GM23338 (cell line): ENCODE measurements around the gene INS. TPM values are rescaled to one million over a fixed set of nuclear protein-coding genes. Genes with fewer than 3 reads are reported as not detected.

Experiments
- ATAC-seq: fragments of 200-7000 bp; cut with Tn5 transposase; 3 replicates; pipeline ENCODE4 v1.9.1; 2020
- DNase-seq: peaks from one replicate; pipeline ENCODE4 v3.0.0-alpha.2; 2015; ENCODE audit warnings: low spot score
- H2AFZ ChIP-seq: fragments of 200-600 bp; sonication (generic); 2 replicates; pipeline ENCODE4 v1.8.0; 2016; ENCODE audit warnings: antibody characterized with exemption, mild to moderate bottlenecking, moderate library complexity
- H3F3A ChIP-seq: fragments of 200-600 bp; sonication (generic); replicated peaks from 2 replicates; pipeline ENCODE4 v1.8.0; 2017; ENCODE audit warnings: antibody characterized with exemption, mixed run types, low read depth
- H3K27ac ChIP-seq: fragments of 200-600 bp; sonication (generic); 2 replicates; pipeline ENCODE4 v1.6.1; 2016; ENCODE audit warnings: low read depth
- H3K27me3 ChIP-seq: fragments of 200-600 bp; sonication (generic); 2 replicates; pipeline ENCODE4 v1.8.0; 2016; ENCODE audit warnings: mild to moderate bottlenecking, mixed run types, moderate library complexity; ENCODE audit not compliant: insufficient read depth
- H3K36me3 ChIP-seq: fragments of 200-600 bp; sonication (generic); 2 replicates; pipeline ENCODE4 v1.8.0; 2016; ENCODE audit warnings: mild to moderate bottlenecking; ENCODE audit not compliant: insufficient read depth
- H3K4me1 ChIP-seq: fragments of 200-600 bp; sonication (generic); 2 replicates; pipeline ENCODE4 v1.8.0; 2016; ENCODE audit warnings: mild to moderate bottlenecking, moderate library complexity; ENCODE audit not compliant: insufficient read depth
- H3K4me2 ChIP-seq: fragments of 200-600 bp; sonication (generic); 2 replicates; pipeline ENCODE4 v1.7.1; 2017; ENCODE audit warnings: mixed run types
- H3K4me3 ChIP-seq: fragments of 200-600 bp; sonication (generic); 2 replicates; pipeline ENCODE4 v1.6.1; 2016; ENCODE audit warnings: mixed run types
- H3K79me2 ChIP-seq: fragments of 200-600 bp; sonication (generic); replicated peaks from 2 replicates; pipeline ENCODE4 v1.8.0; 2017; ENCODE audit warnings: mild to moderate bottlenecking; ENCODE audit not compliant: insufficient read depth
- H3K9me2 ChIP-seq: fragments of 200-600 bp; sonication (generic); 2 replicates; pipeline ENCODE4 v1.8.0; 2017; ENCODE audit not compliant: insufficient read depth
- H4K20me1 ChIP-seq: fragments of 200-600 bp; sonication (generic); replicated peaks from 2 replicates; pipeline ENCODE4 v1.8.0; 2017; ENCODE audit warnings: mild to moderate bottlenecking; ENCODE audit not compliant: insufficient read depth
- H3K27ac Mint-ChIP-seq: 2 replicates; pipeline ENCODE4 v1.8.0; 2020; ENCODE audit warnings: inconsistent platforms, mild to moderate bottlenecking, moderate library complexity, mixed read lengths
- H3K27me3 Mint-ChIP-seq: 3 replicates; pipeline ENCODE4 v1.8.0; 2022; ENCODE audit warnings: low read depth, mild to moderate bottlenecking, moderate library complexity, mixed read lengths, inconsistent platforms; ENCODE audit not compliant: insufficient read depth, poor library complexity
- H3K36me3 Mint-ChIP-seq: 3 replicates; pipeline ENCODE4 v1.8.0; 2021; ENCODE audit warnings: low read depth, mild to moderate bottlenecking, inconsistent platforms, moderate library complexity, mixed read lengths
- H3K4me1 Mint-ChIP-seq: 3 replicates; pipeline ENCODE4 v1.8.0; 2020; ENCODE audit warnings: mild to moderate bottlenecking, inconsistent platforms, mixed read lengths
- H3K4me3 Mint-ChIP-seq: 3 replicates; pipeline ENCODE4 v1.8.0; 2021; ENCODE audit warnings: moderate library complexity, mild to moderate bottlenecking, inconsistent platforms, mixed read lengths
- H3K9me3 Mint-ChIP-seq: 3 replicates; pipeline ENCODE4 v1.8.0; 2020; ENCODE audit warnings: moderate library complexity, mild to moderate bottlenecking, inconsistent platforms, mixed read lengths
- CREB1 ChIP-seq: fragments of 250-450 bp; sonication (Bioruptor Pico); IDR thresholded peaks from 2 replicates; pipeline ENCODE4 v1.5.0; 2020; ENCODE audit warnings: low read depth, mild to moderate bottlenecking, moderate library complexity
- ETS1 ChIP-seq: IDR thresholded peaks from 2 replicates; pipeline ENCODE4 v1.6.1; 2016; ENCODE audit warnings: antibody characterized with exemption
- EZH2 ChIP-seq: fragments of 200-600 bp; sonication (generic); IDR thresholded peaks from one replicate; pipeline ENCODE4 v1.8.0; 2017; ENCODE audit warnings: antibody characterized with exemption, mild to moderate bottlenecking, low read depth; ENCODE audit not compliant: unreplicated experiment
- EZH2phosphoT487 ChIP-seq: fragments of 200-600 bp; sonication (generic); IDR thresholded peaks from one replicate; pipeline ENCODE4 v1.8.1; 2018; ENCODE audit warnings: antibody characterized with exemption; ENCODE audit not compliant: unreplicated experiment
- JUNB ChIP-seq: IDR thresholded peaks from one replicate; pipeline ENCODE4 v1.6.1; 2016; ENCODE audit warnings: antibody characterized with exemption; ENCODE audit not compliant: unreplicated experiment
- NANOG ChIP-seq: IDR thresholded peaks from 2 replicates; pipeline ENCODE4 v1.6.1; 2016; ENCODE audit warnings: antibody characterized with exemption, borderline replicate concordance
- POLR2AphosphoS5 ChIP-seq: IDR thresholded peaks from 2 replicates; pipeline ENCODE4 v1.6.1; 2016; ENCODE audit warnings: antibody characterized with exemption, low read depth
- STAT1 ChIP-seq: IDR thresholded peaks from one replicate; pipeline ENCODE4 v1.6.1; 2016; ENCODE audit warnings: antibody characterized with exemption; ENCODE audit not compliant: unreplicated experiment
- ZNF114 ChIP-seq: fragments of 250-450 bp; sonication (Bioruptor Pico); IDR thresholded peaks from 2 replicates; pipeline ENCODE4 v1.5.0; 2020; ENCODE audit warnings: mild to moderate bottlenecking, moderate library complexity
- ZNF331 ChIP-seq: fragments of 250-450 bp; sonication (Bioruptor Pico); IDR thresholded peaks from 2 replicates; pipeline ENCODE4 v1.5.0; 2020; ENCODE audit warnings: low read depth, mild to moderate bottlenecking, moderate library complexity
- polyA plus RNA-seq: library from polyadenylated mRNA; unstranded; fragments of >200 nt; fragmentation: Nextera tagmentation; extraction: Ambion mirVana; gene quantifications from 2 replicates; pipeline ENCODE4 v1.2.1, GENCODE V29; 2016
- total RNA-seq: library from RNA; depleted of rRNA; stranded (reverse); fragments of >200 nt; shearing (Covaris generic); gene quantifications from 2 replicates; pipeline ENCODE4 v1.2.3, GENCODE V29; 2014
- TF ChIP-seq, protein P1 (sequence below): fragments of 250-450 bp; sonication (Bioruptor Pico); IDR thresholded peaks from 2 replicates; pipeline ENCODE4 v1.5.0; 2020; ENCODE audit warnings: mild to moderate bottlenecking, moderate library complexity

INS gene
- total and polyA plus RNA-seq, 2 experiments from 2014 or later = not detected

DNA sequence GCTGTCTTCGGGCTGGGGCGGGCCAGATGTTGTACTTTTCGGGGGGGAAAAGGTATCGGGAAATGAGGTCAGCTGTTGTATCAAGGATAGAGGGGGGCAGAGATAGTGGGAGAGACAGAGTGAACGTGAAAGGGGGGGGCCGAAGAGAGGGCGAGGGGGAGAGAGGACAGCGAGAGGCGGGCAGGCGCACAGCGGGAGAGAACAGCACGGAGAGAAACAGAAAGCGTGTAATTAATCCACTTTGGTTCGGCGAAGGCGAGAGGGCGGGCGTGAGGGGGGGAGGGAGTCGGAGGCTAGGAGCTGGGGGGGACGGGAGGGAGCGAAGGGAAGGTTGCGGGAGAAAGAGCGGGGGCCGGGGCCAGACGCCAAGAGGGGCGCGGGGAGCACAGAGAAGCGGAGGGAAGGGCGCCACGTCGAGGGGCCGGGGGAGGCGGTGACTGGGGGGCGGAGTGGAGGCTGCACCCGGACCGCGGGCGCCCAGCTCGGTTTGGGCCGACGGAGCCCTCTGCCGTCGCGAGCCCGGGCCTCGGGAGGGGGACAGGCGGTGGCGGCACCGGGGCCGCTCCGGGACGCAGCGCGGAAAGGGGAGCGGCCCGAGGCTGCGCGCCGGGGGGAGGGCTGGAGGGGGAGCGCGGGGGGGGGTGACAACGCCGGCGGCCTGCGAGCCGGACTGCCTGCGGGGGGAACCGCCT is 22.4 kb downstream of the INS start:
- peaks cover 72% of the 10 kb centered on the region for H3K27me3 Mint-ChIP-seq
- peak overlapping the region; percentile 71 for H3K4me3 Mint-ChIP-seq
- Histone ChIP-seq H3K4me3 (peak overlapping the region; percentile 59; the same call in 1 of the 2 replicates), H3K27me3 (peaks cover 80% of the 10 kb centered on the region), H3K4me1 (peaks cover 13% of the 10 kb centered on the region; the same call in 1 of the 2 replicates), H3K27ac (no peak overlapping the region), H4K20me1 (peaks cover 15% of the 10 kb centered on the region), H3K36me3 (no peaks in the 10 kb centered on the region), H3K4me2 (peak overlapping the region; percentile 60; the same call in 1 of the 2 replicates), H2AFZ (no peak overlapping the region), H3K9me2 (no peaks in the 10 kb centered on the region), H3K79me2 (no peaks in the 10 kb centered on the region), H3F3A (no peaks in the 10 kb centered on the region; the same call in 1 of the 2 replicates)
- TF ChIP-seq NANOG (no peak), EZH2 (peak; percentile 83), ZNF331 (CRISPR knock-in tag) (no peak)
- H3K36me3 Mint-ChIP-seq = no peaks in the 10 kb centered on the region
- ATAC-seq (no peak), DNase-seq (peak; percentile 56)
- H3K9me3 Mint-ChIP-seq = peaks cover 6% of the 10 kb centered on the region; the same call in 1 of the 3 replicates
- peaks cover 10% of the 10 kb centered on the region; the same call in 1 of the 3 replicates for H3K4me1 Mint-ChIP-seq
- H3K27ac Mint-ChIP-seq = no peak overlapping the region

GRCh38 chr11:2138068-2138430 is 23.0 kb downstream of the INS start:
- H2AFZ ChIP-seq = no peak overlapping the region
- H4K20me1 ChIP-seq = peaks cover 15% of the 10 kb centered on the region
- DNase-seq (peak; percentile 64), ATAC-seq (peak; percentile 3; the same call in 2 of the 3 replicates)
- H3K36me3 ChIP-seq = no peaks in the 10 kb centered on the region
- no peak overlapping the region for H3K27ac ChIP-seq
- peaks cover 13% of the 10 kb centered on the region; the same call in 1 of the 2 replicates for H3K4me1 ChIP-seq
- no peak overlapping the region for H3K27ac Mint-ChIP-seq
- no peaks in the 10 kb centered on the region for H3K36me3 Mint-ChIP-seq
- H3K27me3 ChIP-seq = peaks cover 75% of the 10 kb centered on the region
- no peaks in the 10 kb centered on the region for H3K79me2 ChIP-seq
- H3K4me1 Mint-ChIP-seq = peaks cover 9% of the 10 kb centered on the region; the same call in 2 of the 3 replicates
- peak overlapping the region; percentile 96; the same call in 1 of the 2 replicates for H3K4me2 ChIP-seq
- H3K9me2 ChIP-seq = no peaks in the 10 kb centered on the region
- peak overlapping the region; percentile 71 for H3K4me3 Mint-ChIP-seq
- H3K9me3 Mint-ChIP-seq = peaks cover 6% of the 10 kb centered on the region; the same call in 1 of the 3 replicates
- H3F3A ChIP-seq = no peaks in the 10 kb centered on the region; the same call in 1 of the 2 replicates
- H3K4me3 ChIP-seq = peak overlapping the region; percentile 59; the same call in 1 of the 2 replicates
- H3K27me3 Mint-ChIP-seq = peaks cover 71% of the 10 kb centered on the region
- no peak for TF ChIP-seq ZNF331 (CRISPR knock-in tag)
- TF ChIP-seq NANOG = no peak
- TF ChIP-seq CREB1 (CRISPR knock-in tag) = no peak
- no peak for TF ChIP-seq JUNB
- TF ChIP-seq POLR2AphosphoS5 = no peak
- TF ChIP-seq, protein P1, sequence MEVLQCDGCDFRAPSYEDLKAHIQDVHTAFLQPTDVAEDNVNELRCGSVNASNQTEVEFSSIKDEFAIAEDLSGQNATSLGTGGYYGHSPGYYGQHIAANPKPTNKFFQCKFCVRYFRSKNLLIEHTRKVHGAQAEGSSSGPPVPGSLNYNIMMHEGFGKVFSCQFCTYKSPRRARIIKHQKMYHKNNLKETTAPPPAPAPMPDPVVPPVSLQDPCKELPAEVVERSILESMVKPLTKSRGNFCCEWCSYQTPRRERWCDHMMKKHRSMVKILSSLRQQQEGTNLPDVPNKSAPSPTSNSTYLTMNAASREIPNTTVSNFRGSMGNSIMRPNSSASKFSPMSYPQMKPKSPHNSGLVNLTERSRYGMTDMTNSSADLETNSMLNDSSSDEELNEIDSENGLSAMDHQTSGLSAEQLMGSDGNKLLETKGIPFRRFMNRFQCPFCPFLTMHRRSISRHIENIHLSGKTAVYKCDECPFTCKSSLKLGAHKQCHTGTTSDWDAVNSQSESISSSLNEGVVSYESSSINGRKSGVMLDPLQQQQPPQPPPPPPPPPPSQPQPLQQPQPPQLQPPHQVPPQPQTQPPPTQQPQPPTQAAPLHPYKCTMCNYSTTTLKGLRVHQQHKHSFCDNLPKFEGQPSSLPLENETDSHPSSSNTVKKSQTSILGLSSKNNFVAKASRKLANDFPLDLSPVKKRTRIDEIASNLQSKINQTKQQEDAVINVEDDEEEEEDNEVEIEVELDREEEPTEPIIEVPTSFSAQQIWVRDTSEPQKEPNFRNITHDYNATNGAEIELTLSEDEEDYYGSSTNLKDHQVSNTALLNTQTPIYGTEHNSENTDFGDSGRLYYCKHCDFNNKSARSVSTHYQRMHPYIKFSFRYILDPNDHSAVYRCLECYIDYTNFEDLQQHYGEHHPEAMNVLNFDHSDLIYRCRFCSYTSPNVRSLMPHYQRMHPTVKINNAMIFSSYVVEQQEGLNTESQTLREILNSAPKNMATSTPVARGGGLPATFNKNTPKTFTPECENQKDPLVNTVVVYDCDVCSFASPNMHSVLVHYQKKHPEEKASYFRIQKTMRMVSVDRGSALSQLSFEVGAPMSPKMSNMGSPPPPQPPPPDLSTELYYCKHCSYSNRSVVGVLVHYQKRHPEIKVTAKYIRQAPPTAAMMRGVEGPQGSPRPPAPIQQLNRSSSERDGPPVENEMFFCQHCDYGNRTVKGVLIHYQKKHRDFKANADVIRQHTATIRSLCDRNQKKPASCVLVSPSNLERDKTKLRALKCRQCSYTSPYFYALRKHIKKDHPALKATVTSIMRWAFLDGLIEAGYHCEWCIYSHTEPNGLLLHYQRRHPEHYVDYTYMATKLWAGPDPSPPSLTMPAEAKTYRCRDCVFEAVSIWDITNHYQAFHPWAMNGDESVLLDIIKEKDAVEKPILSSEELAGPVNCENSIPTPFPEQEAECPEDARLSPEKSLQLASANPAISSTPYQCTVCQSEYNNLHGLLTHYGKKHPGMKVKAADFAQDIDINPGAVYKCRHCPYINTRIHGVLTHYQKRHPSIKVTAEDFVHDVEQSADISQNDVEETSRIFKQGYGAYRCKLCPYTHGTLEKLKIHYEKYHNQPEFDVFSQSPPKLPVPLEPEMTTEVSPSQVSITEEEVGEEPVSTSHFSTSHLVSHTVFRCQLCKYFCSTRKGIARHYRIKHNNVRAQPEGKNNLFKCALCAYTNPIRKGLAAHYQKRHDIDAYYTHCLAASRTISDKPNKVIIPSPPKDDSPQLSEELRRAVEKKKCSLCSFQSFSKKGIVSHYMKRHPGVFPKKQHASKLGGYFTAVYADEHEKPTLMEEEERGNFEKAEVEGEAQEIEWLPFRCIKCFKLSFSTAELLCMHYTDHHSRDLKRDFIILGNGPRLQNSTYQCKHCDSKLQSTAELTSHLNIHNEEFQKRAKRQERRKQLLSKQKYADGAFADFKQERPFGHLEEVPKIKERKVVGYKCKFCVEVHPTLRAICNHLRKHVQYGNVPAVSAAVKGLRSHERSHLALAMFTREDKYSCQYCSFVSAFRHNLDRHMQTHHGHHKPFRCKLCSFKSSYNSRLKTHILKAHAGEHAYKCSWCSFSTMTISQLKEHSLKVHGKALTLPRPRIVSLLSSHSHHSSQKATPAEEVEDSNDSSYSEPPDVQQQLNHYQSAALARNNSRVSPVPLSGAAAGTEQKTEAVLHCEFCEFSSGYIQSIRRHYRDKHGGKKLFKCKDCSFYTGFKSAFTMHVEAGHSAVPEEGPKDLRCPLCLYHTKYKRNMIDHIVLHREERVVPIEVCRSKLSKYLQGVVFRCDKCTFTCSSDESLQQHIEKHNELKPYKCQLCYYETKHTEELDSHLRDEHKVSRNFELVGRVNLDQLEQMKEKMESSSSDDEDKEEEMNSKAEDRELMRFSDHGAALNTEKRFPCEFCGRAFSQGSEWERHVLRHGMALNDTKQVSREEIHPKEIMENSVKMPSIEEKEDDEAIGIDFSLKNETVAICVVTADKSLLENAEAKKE (CRISPR knock-in tag) = no peak
- TF ChIP-seq STAT1 = no peak
- TF ChIP-seq EZH2 = no peak
- TF ChIP-seq ZNF114 (CRISPR knock-in tag) = no peak
- TF ChIP-seq ETS1 = no peak
- no peak for TF ChIP-seq EZH2phosphoT487
